Upper lobe of left lung (tissue), 4 donors: ENCODE data around the gene DICER1.

Source experiments
- POLR2A ChIP-seq, 4 donors: fragments of 450-650 bp; IDR thresholded peaks; one replicate each; pipeline ENCODE4 v1.5.1; 2016 to 2017; ENCODE audit warnings: antibody characterized with exemption in 4 of 4, mild to moderate bottlenecking in 2 of 4
- TF ChIP-seq, protein P1 (sequence below), 6 experiments: fragments of 450-650 bp in 4 of 6; fragments of 200-600 bp in 2 of 6; sonication (generic) in 2 of 6; IDR thresholded peaks; one replicate each; pipeline ENCODE4 v1.5.1; 2016 to 2019; ENCODE audit warnings: antibody characterized with exemption in 6 of 6

DNA sequence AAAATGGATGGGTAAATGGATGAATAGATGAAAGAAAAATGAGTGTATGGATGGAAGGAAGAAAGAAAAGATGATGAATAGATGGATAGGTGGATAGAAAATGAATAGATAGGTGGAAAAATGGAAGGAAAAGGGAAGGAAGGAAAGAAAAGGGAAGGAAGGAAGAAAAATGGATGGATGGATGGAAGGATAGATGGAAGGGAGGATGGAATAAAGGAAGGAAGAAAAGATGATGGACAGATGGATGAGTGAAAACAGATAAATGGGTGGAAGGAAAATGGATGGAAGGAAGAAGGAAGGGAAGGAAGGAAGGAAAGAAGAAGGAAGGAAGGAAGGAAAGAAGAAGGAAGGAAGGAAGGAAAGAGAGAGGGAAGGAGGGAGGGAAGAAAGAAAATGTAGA lies 107.4 kb downstream of the DICER1 start:
- TF ChIP-seq, protein P1, sequence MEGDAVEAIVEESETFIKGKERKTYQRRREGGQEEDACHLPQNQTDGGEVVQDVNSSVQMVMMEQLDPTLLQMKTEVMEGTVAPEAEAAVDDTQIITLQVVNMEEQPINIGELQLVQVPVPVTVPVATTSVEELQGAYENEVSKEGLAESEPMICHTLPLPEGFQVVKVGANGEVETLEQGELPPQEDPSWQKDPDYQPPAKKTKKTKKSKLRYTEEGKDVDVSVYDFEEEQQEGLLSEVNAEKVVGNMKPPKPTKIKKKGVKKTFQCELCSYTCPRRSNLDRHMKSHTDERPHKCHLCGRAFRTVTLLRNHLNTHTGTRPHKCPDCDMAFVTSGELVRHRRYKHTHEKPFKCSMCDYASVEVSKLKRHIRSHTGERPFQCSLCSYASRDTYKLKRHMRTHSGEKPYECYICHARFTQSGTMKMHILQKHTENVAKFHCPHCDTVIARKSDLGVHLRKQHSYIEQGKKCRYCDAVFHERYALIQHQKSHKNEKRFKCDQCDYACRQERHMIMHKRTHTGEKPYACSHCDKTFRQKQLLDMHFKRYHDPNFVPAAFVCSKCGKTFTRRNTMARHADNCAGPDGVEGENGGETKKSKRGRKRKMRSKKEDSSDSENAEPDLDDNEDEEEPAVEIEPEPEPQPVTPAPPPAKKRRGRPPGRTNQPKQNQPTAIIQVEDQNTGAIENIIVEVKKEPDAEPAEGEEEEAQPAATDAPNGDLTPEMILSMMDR (IDR thresholded peaks at IDR 0.05) = no peak
- TF ChIP-seq POLR2A (IDR thresholded peaks at IDR 0.05) = no peak
